Measurements from ENCODE around the gene LACTB. TPM values are rescaled to one million over a fixed set of nuclear protein-coding genes. Genes with fewer than 3 reads are reported as not detected.

LACTB gene
- total RNA-seq, 1 donor: 63.5 TPM

- peak; percentile 34 for DNase-seq (ENCODE audit: low read depth)
- no peak for TF ChIP-seq CTCF (IDR thresholded peaks at IDR 0.05; ENCODE audit: insufficient read depth, low read depth, low read length)
- no peak overlapping the region for H3K4me3 ChIP-seq (ENCODE audit: low read depth, low read length)
Observed at GRCh38 chr15:63165166-63165859, 43.7 kb downstream of the LACTB start.

- DNase-seq (ENCODE audit: low read depth): no peak
- TF ChIP-seq CTCF (IDR thresholded peaks at IDR 0.05; ENCODE audit: insufficient read depth, low read depth, low read length): no peak
- H3K4me3 ChIP-seq (ENCODE audit: low read depth, low read length): no peak overlapping the region
Observed at GRCh38 chr15:63166219-63166618, 44.6 kb downstream of the LACTB start.

- no peak overlapping the region for H3K4me3 ChIP-seq (ENCODE audit: low read depth, low read length)
- no peak for DNase-seq (ENCODE audit: low read depth)
- TF ChIP-seq CTCF (IDR thresholded peaks at IDR 0.05; ENCODE audit: insufficient read depth, low read depth, low read length): no peak
Observed at GRCh38 chr15:63169788-63170187, 48.1 kb downstream of the LACTB start.

- no peak for DNase-seq (ENCODE audit: low read depth)
- H3K4me3 ChIP-seq (ENCODE audit: low read depth, low read length): no peak overlapping the region
- TF ChIP-seq CTCF (IDR thresholded peaks at IDR 0.05; ENCODE audit: insufficient read depth, low read depth, low read length): no peak
Observed at GRCh38 chr15:63172376-63172775, 50.7 kb downstream of the LACTB start.

GRCh38 chr15:63172851-63173451 lies 51.3 kb downstream of the LACTB start:
- TF ChIP-seq CTCF (IDR thresholded peaks at IDR 0.05; ENCODE audit: insufficient read depth, low read depth, low read length): no peak
- H3K4me3 ChIP-seq (ENCODE audit: low read depth, low read length): no peak overlapping the region
- no peak for DNase-seq (ENCODE audit: low read depth)

GRCh38 chr15:63176302-63176701 lies 54.6 kb downstream of the LACTB start:
- TF ChIP-seq CTCF (IDR thresholded peaks at IDR 0.05; ENCODE audit: insufficient read depth, low read depth, low read length): no peak
- H3K4me3 ChIP-seq (ENCODE audit: low read depth, low read length): no peak overlapping the region
- no peak for DNase-seq (ENCODE audit: low read depth)
